Measurements from ENCODE around the gene ROR1. TPM values are rescaled to one million over a fixed set of nuclear protein-coding genes. Genes with fewer than 3 reads are reported as not detected.

The ROR1 gene
- total and polyA plus RNA-seq, 10 of the 15 experiments (the other 5 are each of a cell fraction or from before 2014, with no cell fraction given): 0.02 to 0.08 (median 0.05) TPM; not detected in 6

GRCh38 chr1:63928186-63929105 is 154.6 kb downstream of the ROR1 start:
- ATAC-seq: no peak
- CTCF ChIA-PET: no interaction called here
- intact Hi-C loops (cut with micrococcal nuclease; ENCODE audit: unreplicated experiment) (no loop called here), in situ Hi-C loops (cut with MboI) (no loop called here)
- H3K27me3 ChIP-seq (replicated peaks in 1 of 2; ENCODE audit: control insufficient read depth in 2 of 2, insufficient read depth in 2 of 2, low read length in 1 of 2): no peaks in the 10 kb centered on the region
- H3K27ac ChIP-seq (ENCODE audit: control insufficient read depth, insufficient read depth): no peak overlapping the region
- no peak for DNase-seq (ENCODE audit: low read depth, low spot score)
- FAIRE-seq: no peak
- 45% methylated on average over 7 of the region's 7 CpGs for WGBS (ENCODE audit: insufficient coverage, insufficient replicate concordance, low lambda C conversion rate, missing lambda C conversion rate)
- POLR2A ChIA-PET: no interaction called here
- no TSS peak for BruUV-seq (replicated peaks)
- H3K4me3 ChIP-seq: no peak overlapping the region
- RAD21 ChIA-PET (ENCODE audit: unreplicated experiment): interaction anchor here (1.0 kb wide), 1 partner anchor 348 kb away, joined by 3 read pairs; no protein-coding TSS in a partner anchor
- no peaks in the 10 kb centered on the region for H3K9me3 ChIP-seq (replicated peaks; ENCODE audit: control insufficient read depth, insufficient read depth, low read length)
- H3K79me2 ChIP-seq (ENCODE audit: control insufficient read depth, insufficient read depth, low read length): no peaks in the 10 kb centered on the region
- H3K4me1 ChIP-seq (ENCODE audit: control insufficient read depth, insufficient read depth, low read length): no peaks in the 10 kb centered on the region
- no peaks in the 10 kb centered on the region for H3K36me3 ChIP-seq (ENCODE audit: control insufficient read depth in 2 of 2, insufficient read depth in 2 of 2, low read length in 1 of 2)
- SMC1A ChIA-PET (ENCODE audit: uncharacterized antibody, unreplicated experiment): interaction anchor here (1.0 kb wide), 1 partner anchor 10 kb away, joined by 3 read pairs; no protein-coding TSS in a partner anchor
- no peak overlapping the region for H3K4me2 ChIP-seq (ENCODE audit: control insufficient read depth, insufficient read depth)
- H4K20me1 ChIP-seq (ENCODE audit: control insufficient read depth, insufficient read depth): no peaks in the 10 kb centered on the region
- H3K9ac ChIP-seq (ENCODE audit: control insufficient read depth, insufficient read depth, low read length): no peak overlapping the region
- H2AFZ ChIP-seq (ENCODE audit: control insufficient read depth, low read depth, low read length): no peak overlapping the region
- TF ChIP-seq MEF2B (IDR thresholded peaks at IDR 0.05; ENCODE audit: partially characterized antibody, poor library complexity, severe bottlenecking) (no peak), KAT2A (conservative IDR thresholded peaks at IDR 0.05; ENCODE audit: control insufficient read depth, low read depth, low read length) (no peak), EGR1 (IDR thresholded peaks at IDR 0.05; ENCODE audit: borderline replicate concordance in 1 of 2, low read depth in 2 of 2, low read length in 2 of 2) (no peak), EZH2 (IDR thresholded peaks at IDR 0.05; ENCODE audit: borderline replicate concordance, control insufficient read depth, low read depth, low read length) (no peak), RFX5 (IDR thresholded peaks at IDR 0.05; ENCODE audit: low read depth, low read length) (no peak), SREBF1 (IDR thresholded peaks at IDR 0.05; ENCODE audit: low read length) (no peak), PAX8 (IDR thresholded peaks at IDR 0.05) (no peak), NR2F1 (conservative IDR thresholded peaks at IDR 0.05) (no peak), SMC3 (IDR thresholded peaks at IDR 0.05; ENCODE audit: borderline replicate concordance, low read length) (no peak), ASH2L (IDR thresholded peaks at IDR 0.05; ENCODE audit: borderline replicate concordance, low read depth) (no peak), E4F1 (IDR thresholded peaks at IDR 0.05; ENCODE audit: borderline replicate concordance, partially characterized antibody) (no peak), MAX (IDR thresholded peaks at IDR 0.05; ENCODE audit: low read depth, low read length) (no peak), BCL11A (IDR thresholded peaks at IDR 0.05; ENCODE audit: low read depth, low read length) (no peak), SUZ12 (IDR thresholded peaks at IDR 0.05; ENCODE audit: unreplicated experiment) (no peak), SREBF2 (IDR thresholded peaks at IDR 0.05; ENCODE audit: low read length) (no peak)
- TF ChIP-seq, protein P1, sequence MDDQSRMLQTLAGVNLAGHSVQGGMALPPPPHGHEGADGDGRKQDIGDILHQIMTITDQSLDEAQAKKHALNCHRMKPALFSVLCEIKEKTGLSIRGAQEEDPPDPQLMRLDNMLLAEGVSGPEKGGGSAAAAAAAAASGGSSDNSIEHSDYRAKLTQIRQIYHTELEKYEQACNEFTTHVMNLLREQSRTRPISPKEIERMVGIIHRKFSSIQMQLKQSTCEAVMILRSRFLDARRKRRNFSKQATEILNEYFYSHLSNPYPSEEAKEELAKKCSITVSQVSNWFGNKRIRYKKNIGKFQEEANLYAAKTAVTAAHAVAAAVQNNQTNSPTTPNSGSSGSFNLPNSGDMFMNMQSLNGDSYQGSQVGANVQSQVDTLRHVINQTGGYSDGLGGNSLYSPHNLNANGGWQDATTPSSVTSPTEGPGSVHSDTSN (IDR thresholded peaks at IDR 0.05; ENCODE audit: insufficient replicate concordance, low read depth, low read length): no peak
